HG03521 (cell line): Measurements from ENCODE around the gene SARDH.
"Not testable (repeated sequence)": the region's sequence is repeated elsewhere in the genome, so short reads cannot be mapped to it uniquely, and the experiment has no call there.

Experiments
- ATAC-seq: cut with Tn5 transposase; IDR thresholded peaks from one replicate; pipeline ENCODE4 v1.9.1; 2021; ENCODE audit warnings: mild to moderate bottlenecking, moderate library complexity; ENCODE audit not compliant: unreplicated experiment

The SARDH gene

GRCh38 chr9:133775951-133776905 lies 38.1 kb upstream of the SARDH start:
- no peak for ATAC-seq

GRCh38 chr9:133775291-133775690 lies 37.1 kb upstream of the SARDH start:
- no peak for ATAC-seq

- ATAC-seq: no peak
These were observed 36.6 kb upstream of the SARDH start for GRCh38 chr9:133774799-133775198.

GRCh38 chr9:133773889-133774655 lies 35.9 kb upstream of the SARDH start:
- ATAC-seq: no peak

GRCh38 chr9:133772581-133772980 lies 34.4 kb upstream of the SARDH start:
- ATAC-seq: no peak

GRCh38 chr9:133771486-133772482 lies 33.6 kb upstream of the SARDH start:
- ATAC-seq: no peak

GRCh38 chr9:133770076-133770777 lies 32.1 kb upstream of the SARDH start:
- ATAC-seq: no peak

GRCh38 chr9:133769511-133770075 lies 31.4 kb upstream of the SARDH start:
- ATAC-seq: no peak

- ATAC-seq: no peak
These were observed 30.8 kb upstream of the SARDH start for GRCh38 chr9:133768859-133769510.

- ATAC-seq: no peak
These were observed 30.3 kb upstream of the SARDH start for GRCh38 chr9:133768371-133768858.

GRCh38 chr9:133767625-133768024 lies 29.5 kb upstream of the SARDH start:
- no peak for ATAC-seq

- no peak for ATAC-seq
These were observed 28.9 kb upstream of the SARDH start for GRCh38 chr9:133767008-133767407.

- ATAC-seq: not testable (repeated sequence)
These were observed 28.1 kb upstream of the SARDH start for GRCh38 chr9:133766234-133766633.

GRCh38 chr9:133763272-133764183 lies 25.4 kb upstream of the SARDH start:
- ATAC-seq: no peak

GRCh38 chr9:133762488-133763271 lies 24.5 kb upstream of the SARDH start:
- ATAC-seq: no peak

- no peak for ATAC-seq
These were observed 23.6 kb upstream of the SARDH start for GRCh38 chr9:133761641-133762248.
